HG02938 (cell line): ENCODE data around the gene P2RX6.
"Not testable (repeated sequence)": the region's sequence is repeated elsewhere in the genome, so short reads cannot be mapped to it uniquely, and the experiment has no call there.

Experiments used
- ATAC-seq: cut with Tn5 transposase; IDR thresholded peaks from one replicate; pipeline ENCODE4 v1.9.1; 2021; ENCODE audit warnings: mild to moderate bottlenecking, moderate library complexity; ENCODE audit not compliant: unreplicated experiment

P2RX6 gene

GRCh38 chr22:21051145-21051830 is 36.3 kb downstream of the P2RX6 start:
- ATAC-seq, result no peak

GRCh38 chr22:21051831-21052400 is 37.0 kb downstream of the P2RX6 start:
- no peak for ATAC-seq

GRCh38 chr22:21052715-21053459 is 37.9 kb downstream of the P2RX6 start:
- no peak for ATAC-seq

- ATAC-seq, result no peak
These were observed 39.2 kb downstream of the P2RX6 start for GRCh38 chr22:21054046-21054713.

- ATAC-seq, result no peak
These were observed 40.0 kb downstream of the P2RX6 start for GRCh38 chr22:21054714-21055563.

GRCh38 chr22:21055564-21055834 is 40.5 kb downstream of the P2RX6 start:
- ATAC-seq, result no peak

- ATAC-seq, result no peak
These were observed 40.9 kb downstream of the P2RX6 start for GRCh38 chr22:21055880-21056319.

GRCh38 chr22:21060363-21060762 is 45.4 kb downstream of the P2RX6 start:
- ATAC-seq, result not testable (repeated sequence)

- ATAC-seq, result not testable (repeated sequence)
These were observed 46.8 kb downstream of the P2RX6 start for GRCh38 chr22:21061660-21062321.

GRCh38 chr22:21064425-21064824 is 49.5 kb downstream of the P2RX6 start:
- not testable (repeated sequence) for ATAC-seq

- no peak for ATAC-seq
These were observed 50.2 kb downstream of the P2RX6 start for GRCh38 chr22:21064917-21065864.

GRCh38 chr22:21067075-21067900 is 52.3 kb downstream of the P2RX6 start:
- ATAC-seq, result no peak

- ATAC-seq, result no peak
These were observed 53.1 kb downstream of the P2RX6 start for GRCh38 chr22:21067901-21068680.

- ATAC-seq, result no peak
These were observed 53.8 kb downstream of the P2RX6 start for GRCh38 chr22:21068681-21069276.

- ATAC-seq, result no peak
These were observed 54.4 kb downstream of the P2RX6 start for GRCh38 chr22:21069375-21069774.

- ATAC-seq, result no peak
These were observed 56.0 kb downstream of the P2RX6 start for GRCh38 chr22:21070690-21071615.
